Measurements from ENCODE around the gene GUCA1C. TPM values are rescaled to one million over a fixed set of nuclear protein-coding genes. Genes with fewer than 3 reads are reported as not detected.

GUCA1C gene
- total RNA-seq, 4 donors from 2014 or later: not detected

DNA sequence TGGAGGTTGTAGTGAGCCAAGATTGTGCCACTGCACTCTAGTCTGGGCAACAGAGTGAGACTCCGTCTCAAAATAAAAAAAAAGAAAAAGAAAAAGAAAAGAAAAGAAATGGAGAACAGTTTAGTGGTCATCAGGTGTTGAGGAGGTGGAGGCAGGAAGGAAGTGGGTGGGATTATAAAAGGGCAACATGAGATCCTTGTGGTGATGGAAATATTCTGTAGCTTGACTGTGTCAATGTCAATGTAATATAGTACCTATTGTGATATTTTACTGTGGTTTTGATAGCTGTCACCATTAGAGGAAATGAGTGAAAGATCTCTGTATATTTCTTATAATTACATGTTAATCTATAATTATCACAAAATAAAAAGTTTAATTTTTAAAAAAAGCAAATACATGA is 70.3 kb downstream of the GUCA1C start:
- H3K4me3 ChIP-seq (ENCODE audit: low read depth, poor library complexity, severe bottlenecking): no peak overlapping the region
- no peak for DNase-seq (ENCODE audit: low spot score in 2 of 2)
- WGBS, 2 donors: 0 to 97% methylated on average over 1 of the region's 1 CpG
- intact Hi-C loops (cut with DNase I; ENCODE audit: low total_unique reads): no loop called here
- TF ChIP-seq POLR2A (IDR thresholded peaks at IDR 0.05): no peak
- TF ChIP-seq, protein P1, sequence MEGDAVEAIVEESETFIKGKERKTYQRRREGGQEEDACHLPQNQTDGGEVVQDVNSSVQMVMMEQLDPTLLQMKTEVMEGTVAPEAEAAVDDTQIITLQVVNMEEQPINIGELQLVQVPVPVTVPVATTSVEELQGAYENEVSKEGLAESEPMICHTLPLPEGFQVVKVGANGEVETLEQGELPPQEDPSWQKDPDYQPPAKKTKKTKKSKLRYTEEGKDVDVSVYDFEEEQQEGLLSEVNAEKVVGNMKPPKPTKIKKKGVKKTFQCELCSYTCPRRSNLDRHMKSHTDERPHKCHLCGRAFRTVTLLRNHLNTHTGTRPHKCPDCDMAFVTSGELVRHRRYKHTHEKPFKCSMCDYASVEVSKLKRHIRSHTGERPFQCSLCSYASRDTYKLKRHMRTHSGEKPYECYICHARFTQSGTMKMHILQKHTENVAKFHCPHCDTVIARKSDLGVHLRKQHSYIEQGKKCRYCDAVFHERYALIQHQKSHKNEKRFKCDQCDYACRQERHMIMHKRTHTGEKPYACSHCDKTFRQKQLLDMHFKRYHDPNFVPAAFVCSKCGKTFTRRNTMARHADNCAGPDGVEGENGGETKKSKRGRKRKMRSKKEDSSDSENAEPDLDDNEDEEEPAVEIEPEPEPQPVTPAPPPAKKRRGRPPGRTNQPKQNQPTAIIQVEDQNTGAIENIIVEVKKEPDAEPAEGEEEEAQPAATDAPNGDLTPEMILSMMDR (IDR thresholded peaks at IDR 0.05): no peak

DNA sequence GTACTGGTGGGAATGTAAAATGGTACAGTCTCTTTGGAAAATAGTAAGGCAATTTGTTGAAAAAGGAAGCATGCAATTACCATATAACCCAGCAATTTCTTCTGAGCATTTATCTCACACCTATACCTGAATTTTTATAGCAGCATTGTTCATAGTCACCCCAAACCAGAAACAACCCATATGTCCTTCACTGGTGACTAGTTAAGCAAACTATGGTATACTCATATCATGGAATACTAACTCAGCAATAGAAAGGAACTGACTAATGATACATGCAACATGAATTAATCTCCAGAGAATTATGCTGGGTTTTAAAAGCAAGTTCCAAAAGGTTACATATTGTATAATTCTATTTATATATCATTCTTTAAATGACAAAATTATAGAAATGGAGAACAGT is 70.9 kb downstream of the GUCA1C start:
- no peak for TF ChIP-seq POLR2A (IDR thresholded peaks at IDR 0.05)
- TF ChIP-seq, protein P1 (IDR thresholded peaks at IDR 0.05): no peak
- intact Hi-C loops (cut with DNase I; ENCODE audit: low total_unique reads): no loop called here
- no peak for DNase-seq (ENCODE audit: low spot score in 2 of 2)
- H3K4me3 ChIP-seq (ENCODE audit: low read depth, poor library complexity, severe bottlenecking): no peak overlapping the region

DNA sequence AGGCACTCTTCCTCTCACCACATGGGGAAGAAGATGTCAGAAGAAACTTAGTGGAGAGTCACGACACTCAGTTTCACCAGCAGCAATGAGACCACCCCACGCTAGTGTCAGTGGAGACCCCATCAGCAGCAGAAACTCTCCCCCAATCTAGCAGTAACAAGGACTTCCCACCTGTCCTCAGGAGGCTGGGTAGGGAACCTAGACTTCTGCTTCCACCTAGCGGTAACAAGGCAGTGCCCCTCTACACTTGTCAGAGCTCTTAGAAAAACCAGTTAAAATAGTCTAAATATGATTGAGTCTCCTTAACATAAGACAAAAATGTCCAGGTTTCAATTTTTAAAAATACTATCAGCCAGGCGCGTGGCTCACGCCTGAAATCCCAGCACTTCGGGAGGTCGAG is 73.8 kb downstream of the GUCA1C start:
- H3K4me3 ChIP-seq (ENCODE audit: low read depth, poor library complexity, severe bottlenecking): no peak overlapping the region
- no peak for DNase-seq (ENCODE audit: low spot score in 2 of 2)
- TF ChIP-seq POLR2A (IDR thresholded peaks at IDR 0.05): no peak
- TF ChIP-seq, protein P1 (IDR thresholded peaks at IDR 0.05): no peak
- 84 to 91% methylated on average over 8 of the region's 8 CpGs for WGBS, 2 donors
- intact Hi-C loops (cut with DNase I; ENCODE audit: low total_unique reads): no loop called here

DNA sequence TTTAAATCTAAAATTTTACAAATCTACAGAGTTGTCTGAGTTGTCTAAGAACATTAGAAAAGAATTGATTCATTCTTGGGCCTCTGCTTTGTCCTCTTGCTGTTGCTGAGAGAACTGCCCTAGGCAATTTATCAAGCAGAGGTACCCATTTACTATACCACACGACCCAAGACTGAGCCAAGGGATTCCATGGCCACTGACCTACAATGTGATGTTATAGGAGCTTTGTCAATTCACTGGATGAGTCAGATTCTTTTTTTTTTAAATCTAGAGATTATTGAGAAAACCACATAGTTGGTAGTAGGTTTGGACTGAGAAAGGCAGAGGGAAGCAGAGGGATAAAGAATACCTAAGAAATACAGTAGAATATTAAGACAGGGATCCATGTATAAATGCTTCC is 75.8 kb downstream of the GUCA1C start:
- TF ChIP-seq POLR2A (IDR thresholded peaks at IDR 0.05): no peak
- TF ChIP-seq, protein P1 (IDR thresholded peaks at IDR 0.05): no peak
- 17 to 34% methylated on average over 1 of the region's 1 CpG for WGBS, 2 donors
- DNase-seq (ENCODE audit: low spot score in 2 of 2): no peak
- intact Hi-C loops (cut with DNase I; ENCODE audit: low total_unique reads): no loop called here
- H3K4me3 ChIP-seq (ENCODE audit: low read depth, poor library complexity, severe bottlenecking): no peak overlapping the region

DNA sequence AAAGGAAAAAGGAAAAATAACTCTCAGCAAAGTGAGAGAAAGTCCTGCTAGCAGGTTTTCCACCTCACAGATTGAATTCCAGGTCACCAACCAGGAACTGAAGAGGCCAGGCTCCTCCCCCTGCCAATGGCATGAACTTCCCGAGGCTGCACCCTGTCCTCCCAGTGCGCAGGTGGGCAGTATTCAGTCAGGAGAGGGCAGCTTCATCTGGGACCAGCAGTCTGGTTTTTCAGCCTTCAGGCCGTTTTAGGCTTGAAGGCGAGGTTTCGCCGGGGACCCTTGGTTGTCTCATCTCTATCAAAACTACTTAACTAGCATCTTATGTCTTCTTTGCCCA is 89.9 kb downstream of the GUCA1C start:
- TF ChIP-seq, protein P1 (IDR thresholded peaks at IDR 0.05): no peak
- no peak for TF ChIP-seq POLR2A (IDR thresholded peaks at IDR 0.05)
- DNase-seq (ENCODE audit: low spot score in 2 of 2): no peak
- no peak overlapping the region for H3K4me3 ChIP-seq (ENCODE audit: low read depth, poor library complexity, severe bottlenecking)
- intact Hi-C loops (cut with DNase I; ENCODE audit: low total_unique reads): no loop called here
- 84 to 91% methylated on average over 6 of the region's 6 CpGs for WGBS, 2 donors
